Measurements from ENCODE around the gene C1orf159.
A peak's percentile ranks its signal among the peaks of the same experiment; 100 is the strongest.

The C1orf159 gene

GRCh38 chr1:1063261-1063944, 52.5 kb downstream of the C1orf159 start:
- H3K27ac Mint-ChIP-seq: no peak overlapping the region
- H3K27me3 Mint-ChIP-seq (ENCODE audit: low read depth, poor library complexity): peaks cover 71% of the 10 kb centered on the region
- H3K36me3 Mint-ChIP-seq (ENCODE audit: low read depth): no peaks in the 10 kb centered on the region
- no peak for DNase-seq
- H3K4me1 Mint-ChIP-seq: peaks cover 22% of the 10 kb centered on the region
- H3K4me3 Mint-ChIP-seq: no peak overlapping the region
- no peaks in the 10 kb centered on the region for H3K9me3 Mint-ChIP-seq
- TF ChIP-seq, protein P1, sequence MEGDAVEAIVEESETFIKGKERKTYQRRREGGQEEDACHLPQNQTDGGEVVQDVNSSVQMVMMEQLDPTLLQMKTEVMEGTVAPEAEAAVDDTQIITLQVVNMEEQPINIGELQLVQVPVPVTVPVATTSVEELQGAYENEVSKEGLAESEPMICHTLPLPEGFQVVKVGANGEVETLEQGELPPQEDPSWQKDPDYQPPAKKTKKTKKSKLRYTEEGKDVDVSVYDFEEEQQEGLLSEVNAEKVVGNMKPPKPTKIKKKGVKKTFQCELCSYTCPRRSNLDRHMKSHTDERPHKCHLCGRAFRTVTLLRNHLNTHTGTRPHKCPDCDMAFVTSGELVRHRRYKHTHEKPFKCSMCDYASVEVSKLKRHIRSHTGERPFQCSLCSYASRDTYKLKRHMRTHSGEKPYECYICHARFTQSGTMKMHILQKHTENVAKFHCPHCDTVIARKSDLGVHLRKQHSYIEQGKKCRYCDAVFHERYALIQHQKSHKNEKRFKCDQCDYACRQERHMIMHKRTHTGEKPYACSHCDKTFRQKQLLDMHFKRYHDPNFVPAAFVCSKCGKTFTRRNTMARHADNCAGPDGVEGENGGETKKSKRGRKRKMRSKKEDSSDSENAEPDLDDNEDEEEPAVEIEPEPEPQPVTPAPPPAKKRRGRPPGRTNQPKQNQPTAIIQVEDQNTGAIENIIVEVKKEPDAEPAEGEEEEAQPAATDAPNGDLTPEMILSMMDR (IDR thresholded peaks at IDR 0.05): no peak

DNA sequence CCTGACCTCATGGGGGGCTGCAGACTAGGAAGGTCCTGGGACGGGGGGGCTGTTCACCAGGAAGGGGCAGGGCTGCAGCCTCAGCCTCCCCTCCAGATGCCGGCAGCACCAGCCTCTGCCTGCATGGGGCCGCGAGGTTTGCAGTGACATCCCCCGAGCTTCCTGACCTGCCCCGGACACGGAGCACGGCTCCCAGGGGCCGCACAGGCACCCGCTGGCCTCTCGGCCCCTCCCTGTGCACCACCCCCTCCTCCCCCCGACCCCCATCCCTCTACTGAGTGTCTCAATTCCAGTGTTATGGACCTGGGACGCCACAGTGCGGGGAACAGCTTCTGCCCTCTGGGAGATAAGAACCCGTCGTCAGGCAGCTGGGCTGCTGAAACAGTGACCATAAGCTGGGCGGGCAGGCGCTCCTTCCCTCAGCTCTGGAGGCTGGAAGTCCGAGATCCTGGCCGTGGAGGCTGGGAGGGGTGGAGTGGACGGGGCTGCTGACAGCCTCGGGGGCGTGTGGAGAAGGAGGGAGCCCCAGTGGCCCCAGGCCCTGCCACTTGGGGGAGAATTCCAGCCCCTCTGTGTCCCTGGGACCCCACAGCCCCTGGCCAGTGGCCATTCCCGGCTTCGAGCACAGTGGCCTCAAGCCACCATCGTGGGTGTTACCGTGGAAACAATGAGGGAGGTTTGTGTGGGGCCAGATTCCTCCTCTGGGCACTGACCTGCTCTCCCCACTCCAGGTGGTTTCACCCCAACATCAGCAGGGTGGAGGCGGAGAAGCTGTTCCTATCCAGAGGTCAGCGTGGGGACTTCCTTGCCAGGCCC, 53.3 kb downstream of the C1orf159 start:
- H3K4me3 Mint-ChIP-seq: no peak overlapping the region
- peaks cover 21% of the 10 kb centered on the region for H3K4me1 Mint-ChIP-seq
- TF ChIP-seq, protein P1 (IDR thresholded peaks at IDR 0.05): no peak
- no peak overlapping the region for H3K27ac Mint-ChIP-seq
- H3K27me3 Mint-ChIP-seq (ENCODE audit: low read depth, poor library complexity): peaks cover 71% of the 10 kb centered on the region
- no peaks in the 10 kb centered on the region for H3K9me3 Mint-ChIP-seq
- no peaks in the 10 kb centered on the region for H3K36me3 Mint-ChIP-seq (ENCODE audit: low read depth)
- DNase-seq: no peak

DNA sequence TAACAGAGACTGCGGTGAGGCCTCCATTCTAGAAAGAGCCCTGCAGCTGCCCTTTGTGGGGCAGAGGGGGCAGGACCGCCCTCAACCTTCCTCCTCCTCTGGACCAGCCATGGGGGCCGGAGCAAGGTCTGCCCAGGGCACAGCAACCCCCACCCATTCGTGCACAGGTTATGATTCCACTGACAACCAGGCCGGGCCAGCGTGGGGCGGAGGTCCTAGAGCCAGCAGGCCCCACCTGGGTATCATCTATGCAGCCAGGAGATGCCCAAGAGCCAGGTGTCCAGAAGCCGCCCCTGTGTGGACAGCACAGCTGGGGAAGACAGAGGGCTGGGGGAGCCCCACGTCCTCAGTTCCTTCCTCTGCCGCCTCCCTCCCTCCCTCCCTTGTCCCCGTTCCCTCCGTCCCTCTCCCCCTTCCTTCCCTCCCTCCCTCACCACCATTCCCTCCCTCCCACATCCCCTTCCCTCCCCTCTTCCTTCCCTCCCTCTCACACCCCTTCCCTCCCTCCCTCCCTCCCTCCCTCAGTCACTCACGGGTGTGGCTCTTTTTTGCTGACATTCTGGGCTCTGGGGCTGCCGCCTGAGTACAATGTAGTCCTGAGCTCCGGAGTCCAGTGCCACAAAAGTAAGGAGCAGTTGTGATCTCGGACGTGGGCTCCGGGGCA, 54.1 kb downstream of the C1orf159 start:
- Mint-ChIP-seq H3K27ac (no peak overlapping the region), H3K27me3 (ENCODE audit: low read depth, poor library complexity) (peaks cover 72% of the 10 kb centered on the region), H3K9me3 (no peaks in the 10 kb centered on the region), H3K4me1 (peaks cover 21% of the 10 kb centered on the region), H3K36me3 (ENCODE audit: low read depth) (no peaks in the 10 kb centered on the region), H3K4me3 (no peak overlapping the region)
- no peak for DNase-seq
- TF ChIP-seq, protein P1 (IDR thresholded peaks at IDR 0.05): no peak

- Mint-ChIP-seq H3K36me3 (ENCODE audit: low read depth) (peaks cover 3% of the 10 kb centered on the region), H3K27me3 (ENCODE audit: low read depth, poor library complexity) (peaks cover 63% of the 10 kb centered on the region), H3K4me1 (peaks cover 19% of the 10 kb centered on the region), H3K9me3 (no peaks in the 10 kb centered on the region), H3K4me3 (peak overlapping the region; percentile 45), H3K27ac (no peak overlapping the region)
- TF ChIP-seq, protein P1 (IDR thresholded peaks at IDR 0.05): no peak
- DNase-seq: no peak
Measured at GRCh38 chr1:1060281-1061000, 55.4 kb downstream of the C1orf159 start.

- H3K4me1 Mint-ChIP-seq: peaks cover 18% of the 10 kb centered on the region
- H3K27me3 Mint-ChIP-seq (ENCODE audit: low read depth, poor library complexity): peaks cover 59% of the 10 kb centered on the region
- H3K36me3 Mint-ChIP-seq (ENCODE audit: low read depth): peaks cover 3% of the 10 kb centered on the region
- no peak overlapping the region for H3K27ac Mint-ChIP-seq
- DNase-seq: peak; percentile 90
- H3K9me3 Mint-ChIP-seq: no peaks in the 10 kb centered on the region
- TF ChIP-seq, protein P1 (IDR thresholded peaks at IDR 0.05): no peak
- H3K4me3 Mint-ChIP-seq: peak overlapping the region; percentile 45
Measured at GRCh38 chr1:1059494-1060280, 56.2 kb downstream of the C1orf159 start.

Measured in nephron progenitor cell (in vitro differentiated cells).